Measurements from ENCODE around the gene PLEKHM1.
"Not testable (repeated sequence)": the region's sequence is repeated elsewhere in the genome, so short reads cannot be mapped to it uniquely, and the experiment has no call there.

The PLEKHM1 gene

DNA sequence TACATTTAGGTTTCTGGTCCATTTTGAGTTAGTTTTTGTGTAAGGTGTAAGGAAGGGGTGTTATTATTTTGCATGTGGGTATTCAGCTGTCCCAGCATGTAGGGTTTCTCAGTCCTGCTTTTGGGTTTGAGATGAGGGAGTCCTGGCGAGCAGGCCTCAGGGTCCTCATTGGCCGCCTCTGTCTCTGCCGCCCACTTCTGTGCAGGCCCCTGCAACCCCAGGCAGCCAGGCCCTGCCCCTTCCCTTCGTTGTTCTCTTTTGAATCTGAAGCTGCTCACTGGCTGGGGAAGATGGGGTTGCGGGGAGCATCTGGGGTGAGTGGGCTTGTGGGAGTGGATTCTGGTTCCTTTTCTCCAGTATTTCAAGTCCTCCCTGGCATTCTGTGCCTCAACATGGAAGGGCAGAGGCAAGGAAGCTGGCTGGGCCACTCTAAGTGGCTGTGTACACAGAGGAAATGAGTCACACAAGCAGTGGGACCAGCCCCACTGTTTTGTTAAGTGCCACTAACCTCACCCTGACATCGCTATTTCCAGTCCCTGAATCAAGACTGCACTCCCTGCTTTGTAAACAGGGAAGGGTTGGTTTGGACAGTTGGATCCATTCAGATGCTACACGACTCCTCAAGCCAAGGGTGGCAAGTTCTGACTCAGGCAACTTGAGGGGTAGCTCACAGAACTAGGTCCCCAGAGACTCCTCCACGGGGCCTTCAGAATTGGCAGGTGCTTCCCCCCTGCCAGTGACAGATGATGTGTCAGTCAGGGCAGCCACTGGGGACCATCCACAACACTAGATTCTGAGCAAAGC, 28.8 kb downstream of the PLEKHM1 start:
- FAIRE-seq, result not testable (repeated sequence)

DNA sequence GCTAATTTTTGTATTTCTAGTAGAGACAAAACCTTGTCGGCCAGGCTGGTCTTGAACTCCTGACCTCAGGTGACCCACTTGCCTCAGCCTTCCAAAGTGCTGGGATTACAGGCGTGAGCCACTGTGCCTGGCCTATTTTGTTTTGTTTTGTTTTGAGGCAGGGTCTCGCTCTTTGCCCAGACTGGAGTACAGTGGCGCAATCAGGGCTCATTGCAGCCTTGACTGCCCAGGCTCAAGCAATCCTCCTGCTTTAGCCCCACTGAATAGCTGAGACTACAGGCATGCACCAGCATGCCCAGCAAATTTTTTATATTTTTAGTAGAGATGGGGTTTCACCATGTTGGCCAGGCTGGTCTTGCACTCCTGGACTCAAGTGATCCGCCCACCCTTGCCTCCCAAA, 30.1 kb downstream of the PLEKHM1 start:
- not testable (repeated sequence) for FAIRE-seq

GRCh38 chr17:45454341-45454740, 36.2 kb downstream of the PLEKHM1 start:
- FAIRE-seq, result not testable (repeated sequence)

- FAIRE-seq, result not testable (repeated sequence)
Measured at GRCh38 chr17:45453731-45454130, 36.8 kb downstream of the PLEKHM1 start.

- not testable (repeated sequence) for FAIRE-seq
Measured at GRCh38 chr17:45453225-45453534, 37.3 kb downstream of the PLEKHM1 start.

DNA sequence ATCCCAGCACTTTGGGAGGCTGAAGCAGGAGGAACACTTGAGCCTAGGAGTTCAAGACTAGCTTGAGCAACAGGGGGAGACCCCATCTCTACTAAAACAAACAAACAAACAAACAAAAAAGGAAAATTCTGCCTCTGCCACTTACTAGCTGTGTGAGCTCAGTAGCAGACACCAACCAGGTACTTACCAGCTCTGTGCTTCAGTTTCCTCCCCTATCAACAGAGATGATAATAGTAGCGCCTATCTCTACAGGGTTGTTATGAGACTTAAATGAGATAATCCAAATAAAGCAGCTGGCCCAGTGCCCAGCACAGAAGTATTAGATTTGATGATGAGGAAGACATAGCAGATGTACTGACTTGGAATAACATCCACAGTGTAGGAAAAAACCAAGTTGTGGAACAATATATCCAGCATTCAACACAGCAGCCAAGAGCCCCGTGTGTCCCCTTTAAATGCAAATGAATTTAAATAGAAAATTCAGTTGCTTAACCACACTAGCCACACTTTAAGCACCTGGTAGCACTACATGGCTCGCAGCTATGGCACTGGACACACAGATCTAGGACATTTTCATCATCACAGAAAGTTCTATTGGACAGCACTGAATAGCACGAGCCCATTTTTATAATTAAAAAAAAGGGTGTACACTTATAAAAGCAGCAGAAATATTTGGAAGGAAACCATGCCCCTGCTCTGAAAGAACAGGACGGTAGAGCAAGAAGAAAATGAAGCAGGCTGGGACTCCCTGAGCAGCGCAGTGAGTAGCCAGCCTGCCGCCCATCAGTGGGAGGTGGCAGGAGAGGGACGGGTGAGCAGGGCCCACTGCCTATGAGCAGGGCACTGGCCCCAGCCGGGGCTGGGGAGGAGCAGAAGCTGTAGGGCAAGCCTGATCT, 37.9 kb downstream of the PLEKHM1 start:
- FAIRE-seq, result not testable (repeated sequence)

GRCh38 chr17:45451660-45452059, 38.9 kb downstream of the PLEKHM1 start:
- FAIRE-seq, result not testable (repeated sequence)

- no peak for FAIRE-seq
Measured at GRCh38 chr17:45451131-45451530, 39.4 kb downstream of the PLEKHM1 start.

- FAIRE-seq, result not testable (repeated sequence)
Measured at GRCh38 chr17:45449708-45450329, 40.7 kb downstream of the PLEKHM1 start.

DNA sequence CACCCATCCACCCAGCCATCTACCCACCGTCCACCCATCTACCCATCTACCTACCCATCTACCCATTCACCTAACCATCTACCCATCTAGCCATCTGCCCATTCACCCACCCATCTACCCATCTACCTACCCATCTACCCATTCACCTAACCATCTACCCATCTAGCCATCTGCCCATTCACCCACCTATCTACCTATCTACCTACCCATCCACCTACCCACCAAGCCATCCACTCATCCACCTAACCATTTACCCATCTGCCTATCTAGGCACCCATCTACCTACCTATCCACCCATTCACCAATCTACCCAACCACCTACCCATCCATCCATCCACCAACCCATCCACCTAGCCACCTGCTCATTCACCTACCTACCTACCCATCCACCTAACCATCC, 41.3 kb downstream of the PLEKHM1 start:
- FAIRE-seq, result not testable (repeated sequence)

DNA sequence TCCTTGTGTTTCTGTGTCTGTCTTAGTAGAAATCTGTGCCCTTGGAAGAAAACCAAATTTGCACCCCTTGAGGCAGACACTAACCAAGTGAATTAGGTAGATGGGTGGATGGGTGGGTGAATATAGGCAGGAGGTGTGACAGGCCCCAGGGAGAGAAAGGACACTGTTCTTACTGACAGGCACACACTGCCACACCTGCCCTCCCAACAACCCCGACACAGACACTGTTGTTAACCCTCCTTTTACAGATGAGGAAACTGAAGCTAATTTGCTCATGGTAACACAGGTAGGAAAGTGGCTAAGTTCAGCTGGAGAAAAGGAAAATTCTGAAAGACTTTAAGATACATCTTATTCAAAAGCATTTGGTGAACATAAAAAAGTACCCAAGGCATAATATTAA, 42.0 kb downstream of the PLEKHM1 start:
- FAIRE-seq, result not testable (repeated sequence)

DNA sequence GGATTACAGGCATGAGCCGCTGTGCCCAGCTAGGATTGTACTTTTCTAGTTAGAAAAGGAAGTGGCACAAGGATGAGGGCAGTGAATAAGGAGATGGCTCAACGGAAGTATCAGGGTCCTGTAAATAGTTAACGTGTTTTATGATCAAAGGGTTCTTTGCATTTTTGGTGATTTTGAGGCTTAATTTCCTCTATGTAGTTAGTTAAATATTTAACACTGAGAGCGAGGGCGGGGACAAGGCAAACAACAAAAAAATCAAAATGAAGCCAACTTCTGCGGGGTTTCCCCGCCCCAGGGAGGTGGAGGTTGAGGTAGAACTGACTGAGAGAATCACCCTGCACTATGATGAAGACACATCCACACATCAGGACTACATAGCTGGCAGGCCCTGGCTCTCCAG, 42.5 kb downstream of the PLEKHM1 start:
- not testable (repeated sequence) for FAIRE-seq

- FAIRE-seq, result not testable (repeated sequence)
Measured at GRCh38 chr17:45447650-45448049, 42.9 kb downstream of the PLEKHM1 start.

DNA sequence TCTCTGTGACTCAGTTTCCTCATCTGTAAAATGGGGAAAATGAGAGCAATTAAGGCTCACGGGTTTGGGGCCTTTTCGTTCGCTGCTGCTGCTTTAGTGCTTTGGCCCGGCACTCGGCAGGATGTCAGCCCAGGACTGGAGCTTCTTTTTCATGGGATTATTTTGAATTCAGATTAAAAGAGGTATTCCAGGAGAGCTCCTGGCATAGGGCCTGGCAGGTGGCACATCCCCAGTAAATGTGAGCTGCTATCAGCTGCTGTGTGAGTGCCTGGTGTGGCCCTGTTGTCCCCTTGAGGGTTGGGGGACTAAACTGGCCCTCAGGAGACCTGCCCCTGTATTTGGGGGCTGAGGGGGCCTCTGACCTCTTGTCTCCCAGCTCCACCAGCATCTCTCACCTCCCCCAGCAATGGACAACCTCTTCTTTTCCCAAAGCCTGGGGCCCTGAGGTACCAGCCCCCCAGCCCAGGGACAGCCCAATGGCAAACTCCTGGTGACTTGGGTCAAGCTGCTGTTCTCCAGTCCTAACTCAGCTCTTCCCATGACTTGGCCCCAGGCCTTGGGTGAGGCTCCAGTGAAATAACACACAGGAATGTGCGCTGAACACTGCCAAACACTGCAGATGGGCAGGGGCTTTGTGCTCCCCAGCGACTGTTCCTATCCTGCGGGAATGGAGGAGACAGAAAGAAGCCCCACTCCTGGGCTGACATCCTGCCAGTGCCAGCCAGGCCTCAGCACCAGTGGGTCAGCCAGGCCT, 43.5 kb downstream of the PLEKHM1 start:
- not testable (repeated sequence) for FAIRE-seq

DNA sequence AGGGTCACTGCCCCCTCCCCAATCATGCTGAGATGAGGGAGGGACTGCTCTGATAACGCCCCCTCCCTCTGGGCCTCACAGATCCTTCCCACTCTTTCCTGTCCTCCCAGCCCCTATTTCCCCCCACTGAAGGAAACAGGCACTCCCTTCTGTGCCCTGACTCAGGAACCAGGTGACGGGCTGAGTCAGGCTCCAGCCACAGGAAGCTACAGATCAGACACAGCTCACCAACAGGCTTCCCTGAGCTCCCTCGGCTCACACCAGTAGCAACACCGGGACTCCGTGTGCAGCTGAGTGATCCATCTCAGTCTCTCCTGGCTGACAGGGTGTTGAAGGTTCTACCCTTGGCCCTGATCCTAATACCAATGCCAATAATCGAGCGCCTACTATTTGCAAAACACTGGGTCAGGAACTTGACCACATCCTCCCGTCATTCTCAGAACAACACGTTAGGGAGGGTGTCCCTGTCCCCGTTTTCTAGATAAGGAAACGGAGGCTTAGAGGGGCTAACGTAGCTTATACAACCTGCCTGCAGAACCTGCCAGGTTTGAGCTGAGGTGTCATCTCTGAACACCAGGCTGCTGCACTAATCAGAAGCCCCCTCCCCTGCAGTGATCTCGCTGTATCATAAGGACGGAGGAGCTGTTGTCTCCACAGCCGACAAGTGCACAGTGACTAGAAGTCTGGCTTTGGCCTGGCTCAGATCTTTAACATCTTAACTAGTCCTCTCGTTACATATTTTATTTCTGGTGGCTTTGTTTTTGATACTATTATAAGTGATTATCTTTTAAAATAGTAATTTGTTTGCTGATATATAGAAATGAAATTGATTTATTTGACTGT, 44.4 kb downstream of the PLEKHM1 start:
- FAIRE-seq, result not testable (repeated sequence)

DNA sequence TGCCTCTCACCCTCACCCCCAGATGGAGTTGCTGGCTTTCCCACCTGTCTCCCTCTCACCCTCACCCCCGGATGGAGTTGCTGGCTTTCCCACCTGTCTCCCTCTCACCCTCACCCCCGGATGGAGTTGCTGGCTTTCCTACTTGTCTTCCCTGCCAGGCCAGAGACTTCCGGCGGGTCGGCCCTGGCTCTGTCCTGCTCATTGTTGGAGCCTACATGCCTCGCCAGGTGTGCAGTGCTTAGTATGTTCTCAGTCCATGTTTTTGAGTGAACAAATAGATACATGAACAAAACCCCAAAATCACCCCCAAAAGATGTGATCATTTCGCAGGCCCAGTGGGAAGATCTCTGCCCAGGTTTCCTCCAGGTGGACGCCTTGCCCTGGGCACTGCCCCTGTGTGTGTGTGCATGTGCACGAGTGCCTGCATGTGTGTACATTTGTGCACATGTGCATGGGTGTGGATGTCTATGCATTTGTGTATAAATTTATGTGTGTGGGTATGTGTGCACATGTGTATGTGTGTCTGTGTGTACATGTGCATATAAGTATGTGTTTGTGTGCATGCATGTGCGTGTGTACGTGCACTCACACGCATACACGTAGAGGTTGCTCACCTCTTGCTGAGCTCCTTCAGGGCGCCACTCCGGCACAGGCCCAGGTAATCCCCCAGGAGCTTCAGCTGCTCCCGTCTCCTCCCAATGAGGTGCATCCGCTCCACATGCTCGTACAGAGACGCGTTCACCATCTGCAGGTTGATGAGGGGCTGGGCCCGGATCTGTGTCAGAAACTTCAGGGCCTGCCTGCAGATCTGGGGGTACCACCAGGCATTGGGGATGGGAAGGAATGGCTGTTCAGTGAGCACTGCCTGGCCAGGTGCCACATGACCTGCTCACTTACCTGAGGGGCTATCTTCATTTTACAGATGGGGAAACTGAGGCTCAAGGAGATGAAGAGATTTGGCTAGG, 45.4 kb downstream of the PLEKHM1 start:
- FAIRE-seq, result not testable (repeated sequence)

DNA sequence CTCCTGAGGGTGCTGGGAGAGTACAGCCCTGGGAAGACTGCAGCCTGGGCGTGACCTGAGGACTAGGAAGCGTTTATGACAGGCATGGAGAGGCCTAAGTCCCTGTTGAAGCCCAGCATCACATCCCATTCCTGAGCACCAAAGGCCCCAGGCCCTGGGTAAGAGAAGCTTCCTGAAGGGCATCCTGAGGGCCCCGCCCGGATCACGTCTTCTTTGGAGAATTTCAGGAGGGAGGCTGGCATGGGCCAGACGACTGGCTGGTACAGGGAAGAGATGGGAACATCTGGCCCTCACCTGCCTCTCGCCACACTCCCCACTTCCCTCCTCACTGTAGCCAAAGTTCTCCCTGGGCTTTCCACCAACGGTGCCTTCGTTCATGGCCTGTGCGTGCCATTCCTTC, 46.2 kb downstream of the PLEKHM1 start:
- not testable (repeated sequence) for FAIRE-seq

DNA sequence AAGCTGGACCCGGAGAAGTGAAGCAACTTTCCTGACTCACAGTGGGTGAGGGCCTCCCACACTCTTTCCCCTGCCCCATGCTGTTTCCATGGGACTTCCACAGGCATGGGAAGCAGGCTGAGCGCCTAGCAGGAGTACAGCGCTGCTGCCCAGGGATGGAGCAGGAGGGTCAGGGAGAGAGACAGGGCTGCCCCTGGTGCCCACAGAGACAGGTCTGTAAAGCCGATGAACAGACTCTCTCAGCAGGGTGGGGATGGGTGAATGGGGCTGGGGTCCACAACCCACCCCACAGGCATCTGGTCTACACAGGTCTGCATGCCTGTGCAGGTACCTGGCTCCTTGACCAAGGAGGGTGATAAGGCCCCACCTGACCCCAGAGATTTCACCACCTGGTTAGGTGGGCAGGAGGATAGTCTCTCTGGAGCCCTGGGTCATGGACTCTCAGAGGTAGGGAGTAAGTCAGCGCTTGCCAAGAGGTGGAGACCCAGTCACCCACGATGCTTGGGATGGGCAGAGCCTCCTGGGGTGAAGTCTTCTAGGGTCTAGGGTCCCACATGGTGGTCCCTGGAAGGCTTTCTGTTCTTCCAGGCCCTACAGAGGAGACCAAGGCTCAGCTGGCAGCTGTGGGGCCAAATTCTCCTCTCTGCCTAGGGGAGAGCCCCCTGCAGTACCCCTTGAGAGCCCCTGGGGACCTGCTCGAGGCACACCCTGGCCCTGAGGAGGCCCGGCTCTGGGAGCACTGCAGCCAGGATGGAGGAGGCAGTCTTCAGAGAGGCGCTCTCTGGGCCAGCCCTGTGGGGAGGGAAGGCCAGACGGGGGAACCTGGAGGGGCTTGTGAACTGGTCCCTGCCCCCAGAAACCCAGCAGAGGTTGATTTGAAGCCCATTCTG, 46.9 kb downstream of the PLEKHM1 start:
- FAIRE-seq, result not testable (repeated sequence)

Measured in TTC549 (cell line).